Right renal pelvis (tissue), 4 donors: Measurements from ENCODE around the gene APH1A. TPM values are rescaled to one million over a fixed set of nuclear protein-coding genes. Genes with fewer than 3 reads are reported as not detected.
"Not testable (repeated sequence)": the region's sequence is repeated elsewhere in the genome, so short reads cannot be mapped to it uniquely, and the experiment has no call there.

Experiments used
- DNase-seq, 4 donors: peaks; one replicate each; pipeline ENCODE4 v3.0.0-alpha.2; 2013; ENCODE audit warnings: low read depth in 4 of 4, low spot score in 3 of 4, missing footprints in 1 of 4
- polyA plus RNA-seq, 4 donors: library from polyadenylated mRNA; unstranded; fragments of 120-200 nt; gene quantifications; one replicate each; pipeline ENCODE4 v1.2.1, GENCODE V29; 2013; ENCODE audit not compliant: insufficient read length in 4 of 4

Gene APH1A
- 100 to 1,000 TPM; 184 to 211 (median 197) TPM for polyA plus RNA-seq

GRCh38 chr1:150268705-150269403 lies at the start of gene APH1A:
TSS of gene APH1A (minus strand) at chr1:150269016. CDS start at chr1:150268810, 206 bp downstream.
- DNase-seq = peak; percentile 85 to 95 (median 94)

- not testable (repeated sequence) for DNase-seq
These were observed 45.9 kb upstream of the APH1A start for GRCh38 chr1:150314691-150315090.

DNA sequence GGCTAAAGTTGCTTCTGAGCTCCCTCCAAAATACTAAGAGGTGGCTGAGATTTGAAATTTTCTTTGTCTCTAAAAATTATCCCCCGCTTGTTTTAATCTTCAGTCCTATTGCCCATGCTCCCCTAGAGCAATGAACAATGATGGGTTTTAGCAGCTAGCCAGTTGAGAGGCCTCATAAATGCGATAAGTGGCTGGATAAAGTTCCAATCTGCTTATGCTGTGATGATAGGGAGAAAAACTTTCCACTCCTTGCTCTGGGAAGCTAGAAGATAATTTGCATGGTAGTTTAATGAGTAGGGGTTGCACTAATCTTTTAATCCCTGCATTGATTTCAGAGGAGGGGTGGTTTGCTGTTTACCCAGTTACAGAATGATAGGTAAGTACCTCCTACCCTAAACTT lies 42.9 kb upstream of the APH1A start:
- no peak for DNase-seq

DNA sequence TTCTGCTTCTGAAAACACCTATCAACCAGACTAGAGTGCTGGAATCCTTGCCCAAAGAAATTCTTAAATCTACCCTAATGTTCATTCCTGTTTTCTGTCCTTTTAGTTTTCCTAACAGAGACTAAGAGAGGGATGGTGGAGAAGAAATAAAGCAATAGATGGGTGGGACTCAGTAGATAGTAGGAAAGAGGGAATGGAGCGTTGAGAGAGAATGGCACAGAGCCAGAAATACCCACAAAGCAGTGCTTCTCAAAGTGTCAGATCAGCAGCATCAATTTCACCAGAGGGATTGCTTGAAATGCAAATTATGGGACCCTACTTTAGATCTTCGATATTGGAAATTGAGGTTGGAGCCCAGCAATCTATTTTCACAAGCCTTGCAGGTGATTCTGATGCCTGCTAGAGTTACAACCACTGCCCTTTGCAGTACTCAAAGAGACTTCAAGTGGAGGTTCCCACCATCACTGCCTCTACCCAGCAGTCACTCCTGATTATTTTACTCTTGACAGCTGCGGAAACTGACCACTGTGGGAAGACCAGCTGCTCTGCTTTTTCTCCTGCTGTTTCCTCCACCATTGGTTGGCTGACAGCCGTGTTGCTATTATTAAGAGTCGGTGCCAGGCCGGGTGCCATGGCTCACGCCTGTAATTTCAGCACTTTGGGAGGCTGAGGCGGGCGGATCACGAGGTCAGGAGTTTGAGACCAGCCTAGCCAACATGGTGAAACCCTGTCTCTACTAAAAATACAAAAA lies 41.1 kb upstream of the APH1A start:
- no peak for DNase-seq

DNA sequence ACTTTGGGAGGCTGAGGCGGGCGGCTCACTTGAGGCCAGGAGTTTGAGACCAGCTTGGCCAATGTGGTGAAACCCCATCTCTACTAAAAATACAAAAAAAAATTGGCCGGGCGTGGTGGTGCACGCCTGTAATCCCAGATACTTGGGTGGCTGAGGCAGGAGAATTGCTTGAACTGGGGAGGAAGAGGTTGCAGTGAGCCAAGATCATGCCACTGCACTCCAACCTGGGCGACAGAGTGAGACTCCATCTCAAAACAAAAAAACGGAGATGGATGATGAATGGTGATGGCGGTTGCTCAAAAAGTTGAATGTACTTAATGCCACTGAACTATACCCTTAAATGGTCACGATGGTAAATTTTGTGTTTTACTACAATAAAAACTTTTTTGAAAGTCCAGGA lies 39.8 kb upstream of the APH1A start:
- not testable (repeated sequence) for DNase-seq

- no peak for DNase-seq
These were observed 34.1 kb upstream of the APH1A start for GRCh38 chr1:150302902-150303301.

DNA sequence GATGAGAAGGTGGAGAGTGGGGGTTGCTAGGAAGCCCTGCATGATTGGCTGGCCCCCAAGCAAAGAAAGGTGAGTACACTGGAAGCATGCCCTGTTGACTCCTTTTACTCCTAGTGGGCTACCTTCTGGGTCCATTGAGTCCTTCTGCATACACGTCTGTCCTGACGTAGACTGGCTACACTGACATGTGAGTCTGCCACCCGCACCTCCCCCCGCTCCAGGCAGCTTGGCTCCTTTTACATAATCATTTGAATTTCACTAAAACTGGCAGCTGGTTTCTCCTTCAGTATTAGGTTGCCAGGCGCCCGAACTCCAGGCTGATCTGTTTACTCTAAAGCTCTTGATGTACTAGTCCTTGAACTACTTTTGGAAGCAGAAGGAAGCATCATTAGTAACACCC lies 33.5 kb upstream of the APH1A start:
- no peak for DNase-seq

DNA sequence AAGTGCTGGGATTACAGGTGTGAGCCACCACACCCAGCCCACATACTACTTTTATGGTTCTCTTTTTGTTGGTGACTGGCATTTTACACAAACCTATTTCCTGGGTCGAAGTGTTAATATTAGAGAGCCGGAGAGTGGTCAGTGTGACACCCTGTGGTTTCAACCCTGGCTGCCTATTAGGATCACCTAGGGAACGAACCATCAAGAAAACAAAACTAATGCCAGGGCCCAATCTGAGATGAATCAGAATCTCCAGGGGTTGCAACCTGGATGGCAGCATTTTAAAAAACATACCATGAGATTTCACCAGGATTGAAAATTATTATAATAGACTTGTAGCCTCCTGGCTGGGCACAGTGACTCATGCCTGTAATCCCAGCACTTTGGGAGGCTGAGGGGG lies 30.9 kb upstream of the APH1A start:
- no peak for DNase-seq

DNA sequence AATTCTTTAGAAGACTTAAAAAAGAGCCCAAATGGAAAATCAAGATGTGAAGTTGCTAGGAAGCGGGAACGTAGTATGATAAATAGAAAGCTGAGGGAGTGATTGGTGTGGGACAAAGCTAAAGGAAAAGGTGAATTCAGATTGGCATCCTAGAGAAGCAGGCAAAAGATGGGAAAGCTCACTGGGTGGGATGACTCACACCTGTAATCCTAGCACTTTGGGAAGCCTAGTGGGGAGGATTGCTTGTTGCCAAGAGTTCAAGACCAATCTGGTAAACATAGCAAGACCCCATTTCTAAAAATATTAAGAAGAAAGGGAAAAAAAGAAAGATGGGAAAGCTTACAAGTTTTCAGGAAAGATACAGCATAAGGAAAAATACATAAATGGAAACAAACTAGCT lies 26.7 kb upstream of the APH1A start:
- no peak for DNase-seq

DNA sequence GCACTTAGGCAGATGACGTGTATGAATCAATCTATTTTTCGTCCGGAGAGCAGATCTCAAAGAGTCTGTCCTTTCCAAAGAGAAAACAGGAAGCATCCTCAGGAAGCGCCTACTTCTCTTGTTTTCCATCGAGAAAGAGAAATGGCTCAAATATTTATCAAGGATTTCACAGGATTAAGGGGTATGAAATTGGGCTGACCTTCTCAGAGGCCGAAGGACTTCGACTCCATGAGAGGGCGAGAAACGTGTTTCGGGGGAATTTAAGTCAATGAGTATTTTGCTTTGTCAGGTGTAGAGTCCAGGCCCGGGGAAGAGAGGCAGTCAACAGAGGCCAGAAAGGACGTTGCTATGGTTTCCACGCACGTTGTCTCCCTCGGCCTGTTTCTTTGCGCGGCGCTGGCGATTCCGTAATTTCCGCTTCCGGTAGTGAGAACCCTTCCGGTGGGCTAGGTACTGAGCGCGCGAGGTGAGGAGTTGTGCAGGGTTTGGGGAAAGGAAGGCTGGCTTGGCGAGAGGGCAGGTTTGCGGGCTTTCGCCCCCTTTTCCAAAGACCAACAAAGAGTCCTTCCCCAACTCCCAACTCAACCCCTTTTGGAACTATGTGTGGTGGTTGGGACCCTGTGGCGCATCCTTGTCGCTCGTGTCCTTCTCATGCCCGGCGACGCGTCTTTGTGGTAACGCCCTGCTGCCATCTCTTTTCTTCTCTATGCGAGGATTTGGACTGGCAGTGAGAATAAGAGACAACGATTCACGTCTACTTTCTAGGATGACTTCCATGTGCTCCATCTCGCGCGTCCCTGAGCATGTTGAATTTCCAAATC lies 24.8 kb upstream of the APH1A start, which contains the start of gene MRPS21:
Gene MRPS21, plus strand, starts transcription at position 429 of the 821 bp plus-strand sequence. CDS start 506 bp downstream, outside the sequence.
- peak; percentile 87 to 93 (median 92) for DNase-seq

GRCh38 chr1:150288822-150289221 lies 20.0 kb upstream of the APH1A start:
- DNase-seq = no peak

DNA sequence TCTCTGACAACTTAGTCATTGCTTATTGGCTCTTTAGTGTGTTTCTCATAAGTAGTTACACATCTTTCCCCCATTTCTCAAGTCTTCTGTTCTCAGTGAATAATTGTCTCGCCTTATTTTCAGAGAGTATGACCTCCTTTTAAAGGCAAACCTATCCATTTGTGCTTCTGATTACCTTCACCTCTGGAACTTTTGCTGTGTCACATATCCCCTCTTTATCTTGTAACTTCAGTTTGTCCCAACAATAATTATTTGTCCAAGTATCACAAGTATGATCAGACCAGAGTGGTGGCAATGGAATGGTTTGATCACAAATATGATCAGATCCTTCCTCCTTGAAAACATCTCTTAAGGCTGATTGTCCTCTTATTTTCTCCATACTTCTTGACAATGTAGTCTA lies 19.6 kb upstream of the APH1A start:
- DNase-seq = no peak

DNA sequence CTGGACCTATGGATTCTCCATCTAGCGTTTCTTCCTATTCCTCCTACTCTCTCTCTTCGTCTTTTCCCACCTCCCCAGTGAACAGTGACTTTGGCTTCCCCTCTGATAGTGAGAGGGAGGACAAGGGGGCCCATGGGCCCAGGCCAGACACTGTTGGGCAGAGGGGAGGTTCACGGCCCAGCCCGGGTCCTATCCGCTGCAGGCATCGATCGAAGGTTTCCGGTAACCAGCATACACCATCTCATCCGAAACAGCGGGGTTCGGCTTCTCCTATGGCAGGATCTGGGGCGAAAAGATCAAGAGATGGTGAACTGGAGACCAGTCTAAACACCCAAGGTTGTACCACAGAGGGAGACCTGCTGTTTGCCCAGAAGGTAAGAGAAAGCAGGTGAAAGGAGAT lies 14.4 kb upstream of the APH1A start:
- DNase-seq = no peak

GRCh38 chr1:150282558-150282958 lies 13.7 kb upstream of the APH1A start:
- DNase-seq = no peak

- peak; percentile 88 to 94 (median 92) for DNase-seq
These were observed 13.1 kb upstream of the APH1A start, which contains the start of gene CIART for GRCh38 chr1:150281758-150282557. TSS of gene CIART (plus strand) at chr1:150282554. CDS start at chr1:150283268, 714 bp downstream.

DNA sequence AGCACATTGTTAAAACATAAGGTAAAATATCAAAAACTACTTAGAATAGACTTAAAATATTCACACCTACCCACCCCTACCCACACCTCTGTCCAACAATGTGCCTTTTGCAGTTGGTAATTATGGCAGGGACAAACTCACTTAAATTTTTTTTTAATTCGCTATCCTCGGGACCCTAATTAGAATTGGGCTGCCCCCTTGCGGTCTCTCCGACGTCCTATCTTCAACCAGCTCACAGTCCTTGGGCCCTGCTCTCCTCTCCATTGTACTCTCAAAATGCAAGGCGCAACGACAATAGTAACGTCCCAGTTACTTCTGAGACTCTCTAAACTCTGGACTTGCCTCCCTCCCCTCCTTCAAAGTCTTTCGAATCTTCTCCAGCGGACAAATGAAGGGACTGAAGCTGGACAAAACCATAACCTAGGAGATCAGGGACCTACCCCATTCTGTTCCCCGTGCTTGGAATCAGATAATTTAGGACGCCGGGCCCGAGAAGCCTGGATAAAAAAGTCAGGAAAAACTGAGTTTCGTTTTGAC lies 12.5 kb upstream of the APH1A start:
- peak in 2 of 4 donors; percentile 60 to 66 for DNase-seq

DNA sequence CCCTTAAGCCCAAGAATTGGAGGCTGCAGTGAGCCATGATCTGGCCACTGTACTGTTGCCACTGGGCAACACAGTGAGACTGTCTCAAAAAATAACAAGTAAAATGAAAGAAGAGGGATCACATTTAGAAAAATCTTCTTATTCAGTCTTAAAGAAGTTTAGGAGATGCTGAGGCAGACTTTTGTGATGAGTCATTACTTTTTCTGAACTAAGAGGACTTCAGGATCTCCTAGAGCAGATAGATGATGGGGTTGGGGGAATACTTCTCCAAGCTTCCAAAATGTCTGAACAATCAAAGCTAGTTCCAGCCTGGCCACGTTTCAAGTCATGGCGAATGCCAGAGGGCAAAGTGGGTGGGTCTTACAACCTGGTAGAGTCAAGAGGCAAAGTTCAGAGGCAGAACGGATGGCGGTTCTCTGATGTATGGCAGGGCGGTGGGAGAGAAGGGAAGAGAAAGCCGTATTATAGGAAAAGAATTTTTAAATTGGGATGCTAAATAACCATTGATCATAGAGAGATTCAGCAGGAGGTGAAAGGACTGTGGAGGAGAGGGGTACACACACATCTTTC lies 11.4 kb upstream of the APH1A start:
- DNase-seq = no peak

DNA sequence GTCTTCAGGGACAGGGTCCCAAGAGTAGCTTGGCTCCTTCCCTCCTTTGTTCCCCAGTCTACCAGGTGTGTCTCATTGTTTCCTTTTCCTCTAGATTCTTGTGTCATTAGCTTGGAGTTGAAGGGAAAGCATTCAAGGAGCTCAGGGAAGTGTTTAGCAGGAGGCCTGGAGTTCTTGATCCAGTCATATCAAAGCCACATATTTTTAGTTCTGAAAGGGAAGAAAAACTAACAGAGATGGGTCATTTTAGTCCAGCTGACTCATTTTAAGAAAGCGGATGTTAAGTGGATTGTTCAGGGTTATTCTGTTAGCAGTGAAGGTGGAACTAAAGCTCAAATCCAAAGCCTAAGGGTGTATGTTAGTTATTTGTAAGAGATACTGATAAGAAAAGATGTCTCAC lies 4.5 kb upstream of the APH1A start:
- DNase-seq = no peak

DNA sequence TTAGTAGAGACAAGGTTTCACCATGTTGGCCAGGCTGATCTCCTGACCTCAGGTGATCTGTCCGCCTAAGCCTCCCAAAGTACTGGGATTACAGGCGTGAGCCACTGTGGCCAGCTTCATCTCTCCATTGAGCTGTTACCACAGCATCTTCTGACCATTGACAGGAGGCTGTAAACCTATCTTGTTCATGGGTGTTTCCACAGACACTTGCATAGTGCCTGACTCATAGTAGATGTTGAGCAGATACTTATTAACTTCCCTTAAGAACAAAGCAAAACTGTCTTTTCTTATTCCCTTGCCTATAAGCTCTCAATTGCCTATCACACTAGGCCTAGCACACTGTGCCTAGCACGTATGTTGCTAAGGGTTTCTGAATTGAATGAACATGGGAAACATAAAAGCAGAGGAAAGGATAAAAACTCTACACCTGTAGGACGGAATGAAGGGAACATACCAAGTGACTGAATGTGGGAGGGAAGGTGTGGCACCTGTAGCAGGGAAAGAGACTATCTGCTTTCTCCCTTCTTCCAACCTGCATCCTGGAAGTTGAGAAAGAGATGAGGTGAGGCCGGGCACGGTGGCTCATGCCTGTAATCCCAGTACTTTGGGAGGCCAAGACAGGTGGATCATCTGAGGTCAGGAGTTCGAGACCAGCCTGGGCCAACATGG lies 2.6 kb upstream of the APH1A start:
- no peak for DNase-seq
